Neuronal stem cell (in vitro differentiated cells): ENCODE results near the gene TMEM135.
"Not testable (repeated sequence)": the region's sequence is repeated elsewhere in the genome, so short reads cannot be mapped to it uniquely, and the experiment has no call there.

Experiments used
- DNase-seq: peaks from one replicate; pipeline ENCODE4 v3.0.0-alpha.2; 2013; ENCODE audit warnings: low spot score
- H2AFZ ChIP-seq: one replicate; pipeline ENCODE4 v1.6.1; 2013; ENCODE audit warnings: mild to moderate bottlenecking, low read length, inconsistent platforms
- H2AK5ac ChIP-seq: 2 replicates; pipeline ENCODE4 v1.6.1; 2013; ENCODE audit warnings: low read depth, mild to moderate bottlenecking, inconsistent platforms, low read length, moderate library complexity, mixed read lengths
- H2BK120ac ChIP-seq: 2 replicates; pipeline ENCODE4 v1.6.1; 2013; ENCODE audit warnings: low read depth, mild to moderate bottlenecking, inconsistent platforms, low read length, moderate library complexity, mixed read lengths
- H2BK12ac ChIP-seq: one replicate; pipeline ENCODE4 v1.6.1; 2013; ENCODE audit warnings: low read length, inconsistent platforms
- H2BK15ac ChIP-seq: 2 replicates; pipeline ENCODE4 v1.6.1; 2013; ENCODE audit warnings: mild to moderate bottlenecking, low read length, inconsistent platforms, mixed read lengths
- H2BK5ac ChIP-seq: one replicate; pipeline ENCODE4 v1.6.1; 2013; ENCODE audit warnings: inconsistent platforms, mild to moderate bottlenecking, low read length, moderate library complexity
- H3K14ac ChIP-seq: one replicate; pipeline ENCODE4 v1.6.1; 2013; ENCODE audit warnings: low read length, inconsistent platforms
- H3K18ac ChIP-seq: 2 replicates; pipeline ENCODE4 v1.6.1; 2013; ENCODE audit warnings: low read length, inconsistent platforms
- H3K23ac ChIP-seq: 2 replicates; pipeline ENCODE4 v1.6.1; 2013; ENCODE audit warnings: low read depth, mild to moderate bottlenecking, mixed read lengths, low read length, inconsistent platforms; ENCODE audit not compliant: poor library complexity
- H3K27ac ChIP-seq: replicated peaks from 3 replicates; pipeline ENCODE4 v1.5.1; 2013; ENCODE audit warnings: low read length, inconsistent platforms
- H3K27me3 ChIP-seq, 3 experiments: 2 replicates each; pipeline ENCODE4 v1.6.1; 2013; ENCODE audit warnings: low read length in 3 of 3, mild to moderate bottlenecking in 2 of 3, inconsistent platforms in 1 of 3, low read depth in 1 of 3, mixed read lengths in 1 of 3, moderate library complexity in 1 of 3; ENCODE audit not compliant: control insufficient read depth in 3 of 3, insufficient read depth in 3 of 3
- H3K36me3 ChIP-seq, 2 donors: replicated peaks in 1 of 2; 2 replicates each; pipeline ENCODE4 v1.6.1; 2013; ENCODE audit warnings: low read length in 2 of 2; ENCODE audit not compliant: control insufficient read depth in 2 of 2, insufficient read depth in 2 of 2
- H3K4ac ChIP-seq: 2 replicates; pipeline ENCODE4 v1.6.1; 2013; ENCODE audit warnings: inconsistent platforms, mild to moderate bottlenecking, low read length, moderate library complexity
- H3K4me1 ChIP-seq, 2 donors: 1 replicate in 1 of 2; 2 replicates in 1 of 2; pipeline ENCODE4 v1.6.1; 2013; ENCODE audit warnings: low read length in 2 of 2, low read depth in 1 of 2; ENCODE audit not compliant: control insufficient read depth in 2 of 2, insufficient read depth in 1 of 2
- H3K4me2 ChIP-seq: one replicate; pipeline ENCODE4 v1.6.1; 2013; ENCODE audit warnings: mild to moderate bottlenecking, low read length, inconsistent platforms; ENCODE audit not compliant: insufficient read depth, poor library complexity, severe bottlenecking
- H3K4me3 ChIP-seq, 2 donors: 2 replicates each; pipeline ENCODE4 v1.5.1; 2013; ENCODE audit warnings: low read length in 2 of 2, mild to moderate bottlenecking in 2 of 2, inconsistent platforms in 1 of 2, moderate library complexity in 1 of 2
- H3K79me1 ChIP-seq: one replicate; pipeline ENCODE4 v1.6.1; 2013; ENCODE audit warnings: low read depth, mild to moderate bottlenecking, inconsistent platforms, low read length, moderate library complexity
- H3K9ac ChIP-seq: one replicate; pipeline ENCODE4 v1.6.1; 2013; ENCODE audit warnings: mild to moderate bottlenecking, low read depth, low read length, inconsistent platforms; ENCODE audit not compliant: poor library complexity
- H3K9me3 ChIP-seq, 2 donors: replicated peaks in 1 of 2; 2 replicates each; pipeline versions ENCODE3 to v1.6.1; 2013; ENCODE audit warnings: low read length in 2 of 2, mild to moderate bottlenecking in 2 of 2, inconsistent platforms in 1 of 2, low read depth in 1 of 2, mixed read lengths in 1 of 2, moderate library complexity in 1 of 2; ENCODE audit not compliant: control insufficient read depth in 2 of 2, insufficient read depth in 1 of 2
- H4K8ac ChIP-seq: one replicate; pipeline ENCODE4 v1.6.1; 2013; ENCODE audit warnings: low read depth, mild to moderate bottlenecking, inconsistent platforms, low read length, moderate library complexity
- H4K91ac ChIP-seq: one replicate; pipeline ENCODE4 v1.6.1; 2013; ENCODE audit warnings: low read length, low read depth, mild to moderate bottlenecking, inconsistent platforms; ENCODE audit not compliant: poor library complexity
- WGBS, 2 donors: extraction: QIAGEN DNeasy Blood & Tissue Kit; methylation state at CpG; one replicate each; pipeline ENCODE4 v1.1.7; 2013; ENCODE audit warnings: missing lambda C conversion rate in 2 of 2, mixed read lengths in 1 of 2; ENCODE audit not compliant: insufficient read length in 2 of 2, insufficient replicate concordance in 1 of 2; ENCODE audit errors: extremely low coverage in 2 of 2; 5-methylcytosine and 5-hydroxymethylcytosine counted together

TMEM135 gene

DNA sequence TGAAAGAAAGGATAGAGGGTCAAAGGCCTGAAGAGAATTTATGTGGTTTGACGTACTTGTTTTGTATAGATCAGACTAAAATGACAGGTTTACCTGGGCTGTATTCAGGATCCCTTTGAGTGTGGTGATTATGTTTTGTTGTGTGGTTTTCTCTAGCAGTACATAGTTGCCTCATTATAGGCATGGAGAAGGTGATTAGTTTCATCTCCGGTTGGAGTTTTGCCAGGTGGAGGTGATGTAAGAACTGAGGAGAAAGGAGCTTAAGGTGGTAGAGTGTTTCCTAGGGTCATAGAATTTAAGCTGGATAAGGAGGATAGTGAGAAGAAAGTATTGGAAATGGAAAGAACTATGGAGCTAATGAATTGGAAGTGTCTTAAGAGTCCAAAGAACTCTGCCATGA, 229.0 kb downstream of the TMEM135 start:
- Histone ChIP-seq H3K9me3 (no peaks in the 10 kb centered on the region), H3K27ac (no peak overlapping the region), H3K4me3 (no peak overlapping the region), H3K4me2 (no peak overlapping the region), H2BK15ac (no peak overlapping the region), H3K14ac (no peak overlapping the region), H2AFZ (no peak overlapping the region), H2AK5ac (no peak overlapping the region), H3K9ac (no peak overlapping the region), H3K79me1 (no peaks in the 10 kb centered on the region), H3K36me3 (no peaks in the 10 kb centered on the region), H4K91ac (no peak overlapping the region), H3K18ac (no peak overlapping the region), H2BK12ac (no peak overlapping the region), H3K4me1 (peaks cover 0 to 1% of the 10 kb centered on the region in 2 donors), H3K4ac (no peak overlapping the region), H3K27me3 (no peaks in the 10 kb centered on the region), H3K23ac (no peak overlapping the region), H2BK120ac (no peak overlapping the region), H2BK5ac (no peak overlapping the region), H4K8ac (no peak overlapping the region)
- WGBS, 2 donors: no CpG with 5 or more reads among the region's 2 CpGs
- DNase-seq: no peak

- not testable (repeated sequence) for H3K4ac ChIP-seq, H2BK12ac ChIP-seq, H3K4me2 ChIP-seq, H3K14ac ChIP-seq, H3K9me3 ChIP-seq, H3K79me1 ChIP-seq, H2AK5ac ChIP-seq, H2AFZ ChIP-seq, H3K27me3 ChIP-seq, H3K18ac ChIP-seq, H3K23ac ChIP-seq, H3K4me1 ChIP-seq, H3K4me3 ChIP-seq, DNase-seq, H2BK15ac ChIP-seq, H3K9ac ChIP-seq, H4K91ac ChIP-seq, H2BK120ac ChIP-seq, H2BK5ac ChIP-seq, H3K27ac ChIP-seq, H4K8ac ChIP-seq, H3K36me3 ChIP-seq
- no CpG with 5 or more reads among the region's 4 CpGs for WGBS, 2 donors
These were observed 234.2 kb downstream of the TMEM135 start for GRCh38 chr11:87271951-87272350.

DNA sequence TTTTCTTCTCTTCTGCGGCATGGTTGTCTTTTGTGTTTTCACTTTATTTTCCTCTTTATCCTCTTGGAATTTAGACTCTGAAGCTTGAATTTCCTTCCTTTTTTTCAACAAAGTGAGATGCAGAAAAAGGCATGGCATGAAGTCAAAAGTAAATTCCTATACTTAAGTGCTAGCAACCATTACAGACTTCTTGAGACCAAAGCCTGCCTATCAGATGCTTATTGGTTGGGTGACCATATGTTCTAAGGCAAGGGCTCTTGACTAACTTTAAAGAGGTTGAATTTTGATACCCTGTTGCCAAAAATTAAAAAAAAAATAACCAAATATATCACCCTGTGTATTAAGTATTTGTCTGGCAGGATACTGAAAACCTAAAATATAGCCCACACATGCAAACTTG, 237.4 kb downstream of the TMEM135 start:
- Histone ChIP-seq H3K18ac (no peak overlapping the region), H4K8ac (no peak overlapping the region), H2AFZ (no peak overlapping the region), H3K9ac (no peak overlapping the region), H3K4me1 (no peaks in the 10 kb centered on the region), H2BK12ac (no peak overlapping the region), H3K14ac (no peak overlapping the region), H2BK15ac (no peak overlapping the region), H2AK5ac (no peak overlapping the region), H3K36me3 (no peaks in the 10 kb centered on the region), H3K4ac (no peak overlapping the region), H2BK5ac (no peak overlapping the region), H3K23ac (no peak overlapping the region), H2BK120ac (no peak overlapping the region), H4K91ac (no peak overlapping the region), H3K27me3 (no peaks in the 10 kb centered on the region), H3K9me3 (no peaks in the 10 kb centered on the region), H3K27ac (no peak overlapping the region), H3K4me3 (no peak overlapping the region), H3K4me2 (no peak overlapping the region), H3K79me1 (no peaks in the 10 kb centered on the region)
- no peak for DNase-seq
- no CpG with 5 or more reads among the region's 1 CpG for WGBS, 2 donors

DNA sequence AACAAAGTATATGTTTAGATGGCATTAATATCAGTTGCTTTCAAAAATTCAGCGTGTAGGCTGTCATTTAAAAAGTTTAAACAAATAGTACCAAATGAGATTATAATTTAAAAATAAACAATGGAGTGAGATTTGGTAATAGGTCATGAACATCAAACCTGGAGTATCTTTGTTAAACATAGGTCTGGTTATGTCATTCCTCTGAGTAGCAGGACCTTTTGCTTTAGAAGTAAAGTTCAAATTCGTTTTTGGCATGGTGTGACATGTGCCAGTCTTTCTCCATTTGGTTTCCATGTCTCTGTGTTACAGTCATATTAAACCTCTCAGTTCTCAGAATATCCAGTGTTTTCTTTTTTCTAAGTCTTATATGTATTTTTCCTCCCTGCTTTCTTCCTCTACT, 242.4 kb downstream of the TMEM135 start:
- Histone ChIP-seq H2BK120ac (no peak overlapping the region), H3K9me3 (no peaks in the 10 kb centered on the region), H3K4me3 (no peak overlapping the region), H3K4me1 (no peaks in the 10 kb centered on the region), H3K36me3 (no peaks in the 10 kb centered on the region), H4K91ac (no peak overlapping the region), H3K14ac (no peak overlapping the region), H4K8ac (no peak overlapping the region), H3K9ac (no peak overlapping the region), H3K18ac (no peak overlapping the region), H2AFZ (no peak overlapping the region), H3K79me1 (no peaks in the 10 kb centered on the region), H3K27ac (no peak overlapping the region), H2BK12ac (no peak overlapping the region), H3K23ac (no peak overlapping the region), H3K4me2 (no peak overlapping the region), H2BK5ac (no peak overlapping the region), H3K27me3 (no peaks in the 10 kb centered on the region), H3K4ac (no peak overlapping the region), H2BK15ac (no peak overlapping the region), H2AK5ac (no peak overlapping the region)
- WGBS, 2 donors: no CpG with 5 or more reads among the region's 2 CpGs
- DNase-seq: no peak
